OCI-LY7 (cell line): ENCODE results near the gene SMARCD1.

Source experiments
- CTCF ChIP-seq: fragments of 200-600 bp; sonication (generic); conservative IDR thresholded peaks from 2 replicates; pipeline ENCODE4 v1.5.1; 2014; ENCODE audit warnings: mild to moderate bottlenecking, antibody characterized with exemption, low read length, moderate library complexity, mixed read lengths
- EZH2phosphoT487 ChIP-seq: fragments of 200-600 bp; sonication (generic); IDR thresholded peaks from 2 replicates; pipeline ENCODE4 v1.6.1; 2018; ENCODE audit warnings: low read depth, borderline replicate concordance, mild to moderate bottlenecking, mixed run types, antibody characterized with exemption, low read length, moderate library complexity, mixed read lengths

GRCh38 chr12:50073206-50073605 lies 11.9 kb upstream of the SMARCD1 start:
- TF ChIP-seq EZH2phosphoT487 (no peak), CTCF (no peak)
